ENCODE results near the gene BOLA3. TPM values are rescaled to one million over a fixed set of nuclear protein-coding genes. Genes with fewer than 3 reads are reported as not detected.
"Not testable (repeated sequence)": the region's sequence is repeated elsewhere in the genome, so short reads cannot be mapped to it uniquely, and the experiment has no call there.

BOLA3 gene
- total RNA-seq, result 23.7 and 24.3 TPM in 2 replicates

- DNase-seq, result peak; percentile 81
Observed at GRCh38 chr2:74147727-74148456, at the start of gene BOLA3. BOLA3 (minus strand) TSS chr2:74147912; CDS start chr2:74147874, 38 bp downstream.

- DNase-seq, result no peak
Observed at GRCh38 chr2:74197049-74197448, 49.3 kb upstream of the BOLA3 start.

GRCh38 chr2:74194799-74195198 is 47.1 kb upstream of the BOLA3 start:
- DNase-seq, result no peak

GRCh38 chr2:74191596-74192380 is 44.1 kb upstream of the BOLA3 start:
- no peak for DNase-seq

GRCh38 chr2:74188696-74189095 is 41.0 kb upstream of the BOLA3 start:
- no peak for DNase-seq

- DNase-seq, result no peak
Observed at GRCh38 chr2:74188018-74188601, 40.4 kb upstream of the BOLA3 start.

GRCh38 chr2:74186706-74187105 is 39.0 kb upstream of the BOLA3 start:
- DNase-seq, result not testable (repeated sequence)

GRCh38 chr2:74186038-74186437 is 38.3 kb upstream of the BOLA3 start:
- DNase-seq, result no peak

- no peak for DNase-seq
Observed at GRCh38 chr2:74183878-74184277, 36.2 kb upstream of the BOLA3 start.

GRCh38 chr2:74181739-74182138 is 34.0 kb upstream of the BOLA3 start:
- no peak for DNase-seq

GRCh38 chr2:74179063-74179865 is 31.6 kb upstream of the BOLA3 start:
- DNase-seq, result no peak

GRCh38 chr2:74178211-74179062 is 30.7 kb upstream of the BOLA3 start, which contains the start of gene MOB1A:
MOB1A (minus strand) TSS chr2:74178879; CDS start chr2:74178674, 205 bp downstream.
- DNase-seq, result peak; percentile 99

- no peak for DNase-seq
Observed at GRCh38 chr2:74177696-74178095, 30.0 kb upstream of the BOLA3 start.

GRCh38 chr2:74174909-74175308 is 27.2 kb upstream of the BOLA3 start:
- no peak for DNase-seq

GRCh38 chr2:74168739-74169138 is 21.0 kb upstream of the BOLA3 start:
- no peak for DNase-seq

GRCh38 chr2:74164761-74165160 is 17.0 kb upstream of the BOLA3 start:
- DNase-seq, result no peak

- DNase-seq, result no peak
Observed at GRCh38 chr2:74162951-74163350, 15.2 kb upstream of the BOLA3 start.

- no peak for DNase-seq
Observed at GRCh38 chr2:74155830-74156229, 8.1 kb upstream of the BOLA3 start.

GRCh38 chr2:74152954-74153353 is 5.2 kb upstream of the BOLA3 start:
- no peak for DNase-seq

GRCh38 chr2:74149570-74150319 is 2.0 kb upstream of the BOLA3 start:
- no peak for DNase-seq

- no peak for DNase-seq
Observed at GRCh38 chr2:74149247-74149525, 1.5 kb upstream of the BOLA3 start.
